SK-N-DZ (cell line): Measurements from ENCODE around the gene SLC5A9.
"Not testable (repeated sequence)": the region's sequence is repeated elsewhere in the genome, so short reads cannot be mapped to it uniquely, and the experiment has no call there.

Source experiments
- DNase-seq: peaks from one replicate; pipeline ENCODE4 v3.0.0-alpha.2; 2015; ENCODE audit warnings: low spot score

Gene SLC5A9

GRCh38 chr1:48213462-48213861 lies 9.1 kb upstream of the SLC5A9 start:
- DNase-seq = not testable (repeated sequence)

DNA sequence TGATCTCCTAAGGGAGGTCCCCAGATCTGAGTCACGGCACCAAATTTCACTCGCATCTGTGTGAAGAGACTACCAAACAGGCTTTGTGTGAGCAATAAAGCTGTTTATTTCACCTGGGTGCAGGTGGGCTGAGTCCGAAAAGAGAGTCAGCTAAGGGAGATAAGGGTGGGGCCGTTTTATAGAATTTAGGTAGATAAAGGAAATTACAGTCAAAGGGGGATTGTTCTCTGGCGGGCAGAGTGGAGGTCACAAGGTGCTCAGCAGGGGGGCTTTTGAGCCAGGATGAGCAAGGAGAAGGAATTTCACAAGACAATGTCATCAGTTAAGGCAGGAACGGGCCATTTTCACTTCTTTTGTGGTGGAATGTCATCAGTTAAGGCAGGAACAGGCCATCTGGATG lies 8.2 kb upstream of the SLC5A9 start:
- not testable (repeated sequence) for DNase-seq

- DNase-seq = no peak
Measured at GRCh38 chr1:48214820-48215219, 7.7 kb upstream of the SLC5A9 start.

DNA sequence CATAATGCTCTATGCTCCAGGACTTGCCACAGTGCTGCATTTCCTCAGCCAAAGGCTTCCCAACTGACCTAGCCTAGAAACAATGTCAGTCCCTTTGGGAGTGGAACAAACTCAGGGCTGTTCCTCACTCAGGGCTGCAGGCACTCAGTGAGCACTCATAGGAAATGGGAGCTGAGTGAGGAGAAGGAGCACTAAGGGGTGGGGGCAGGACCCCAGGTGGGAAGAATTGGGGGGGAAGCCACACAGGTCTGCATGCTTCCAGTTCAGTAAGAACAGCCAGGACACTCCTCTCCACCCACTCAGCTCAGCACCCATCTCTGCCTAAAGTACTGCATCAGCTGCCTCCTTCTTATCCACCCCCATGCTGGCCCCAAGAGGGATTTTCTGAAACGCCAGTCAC lies 7.3 kb upstream of the SLC5A9 start:
- no peak for DNase-seq

GRCh38 chr1:48215889-48216288 lies 6.6 kb upstream of the SLC5A9 start:
- DNase-seq = no peak

DNA sequence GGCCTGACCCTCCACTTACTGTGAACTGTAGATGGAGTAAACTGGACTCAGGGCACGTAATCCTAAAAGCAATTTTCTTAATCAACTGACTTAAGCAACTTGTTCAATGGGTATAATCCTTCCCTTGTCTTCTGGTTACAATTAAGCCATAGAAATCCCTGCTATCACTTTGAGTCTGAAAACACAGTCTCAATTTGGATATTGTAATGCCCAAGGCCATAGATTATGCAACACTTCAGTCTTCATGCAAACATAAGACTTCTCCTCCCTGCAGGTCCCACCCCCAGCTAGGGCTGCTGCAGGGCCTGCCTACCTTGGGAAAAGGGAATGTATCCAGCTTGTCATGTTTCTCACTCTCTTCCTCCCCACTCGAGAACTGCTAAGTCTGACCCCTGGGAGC lies 6.2 kb upstream of the SLC5A9 start:
- DNase-seq = no peak

DNA sequence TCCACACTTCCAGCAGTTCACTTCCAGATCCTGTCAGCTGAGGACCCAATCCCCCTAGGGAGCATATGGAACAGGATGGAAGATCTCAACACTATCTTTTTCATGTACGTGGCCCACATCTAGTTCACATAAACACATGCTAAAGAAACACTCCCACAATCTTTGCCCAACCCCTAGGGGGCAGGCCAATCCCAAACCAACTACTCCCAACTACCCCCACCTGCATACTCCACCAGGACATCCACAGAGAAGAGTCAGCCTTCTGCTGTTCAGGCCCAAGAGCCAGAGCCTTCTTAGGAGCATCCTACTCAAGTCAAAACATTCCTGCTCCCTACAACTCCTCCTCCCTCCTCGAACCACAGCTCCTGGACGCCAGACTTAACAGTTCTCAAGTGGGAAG lies 5.6 kb upstream of the SLC5A9 start:
- DNase-seq = no peak

- DNase-seq = no peak
Measured at GRCh38 chr1:48217856-48218255, 4.7 kb upstream of the SLC5A9 start.

- DNase-seq = no peak
Measured at GRCh38 chr1:48219803-48220202, 2.7 kb upstream of the SLC5A9 start.

DNA sequence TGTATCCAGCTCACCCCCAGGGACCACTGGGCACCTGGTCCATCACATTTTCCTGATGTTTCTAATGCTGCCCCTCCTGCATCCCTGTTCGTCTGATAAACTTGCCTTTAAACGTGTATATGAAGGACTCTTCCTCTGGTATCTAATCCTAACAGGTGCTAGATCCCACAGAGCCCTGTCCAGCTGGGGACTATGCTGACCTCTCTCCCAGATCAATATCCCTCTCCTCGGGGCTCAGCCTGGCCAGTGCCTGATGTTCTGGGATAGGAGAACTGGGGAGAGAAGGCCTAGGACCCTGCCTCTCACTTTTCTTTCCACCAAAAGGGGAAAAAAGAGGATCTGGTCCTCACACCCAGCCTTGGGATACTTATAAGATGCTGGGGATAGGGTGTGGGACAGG lies 1.4 kb upstream of the SLC5A9 start:
- DNase-seq = no peak

DNA sequence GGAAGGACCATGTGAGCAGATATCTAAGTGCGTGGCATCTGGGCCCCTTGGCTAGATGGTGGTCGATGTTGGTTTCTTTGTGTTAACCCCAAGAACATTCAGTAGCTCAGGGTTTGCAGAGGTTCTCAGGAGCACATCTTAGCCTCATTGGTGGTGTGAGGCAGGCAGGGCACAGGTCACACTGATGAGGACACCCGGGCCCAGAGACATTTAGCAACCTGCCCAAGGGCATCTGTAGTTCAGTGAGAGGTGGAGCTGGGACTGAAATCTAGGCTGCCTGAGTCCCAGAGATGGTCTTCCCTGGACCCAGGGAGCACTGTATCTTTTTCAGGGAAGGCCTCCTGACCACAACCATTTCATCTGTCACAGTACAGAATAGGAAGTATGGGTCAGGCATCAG lies 859 bp upstream of the SLC5A9 start:
- no peak for DNase-seq

GRCh38 chr1:48223366-48224240 lies 1.1 kb downstream of the SLC5A9 start:
- no peak for DNase-seq

- no peak for DNase-seq
Measured at GRCh38 chr1:48224791-48225190, 2.3 kb downstream of the SLC5A9 start.

DNA sequence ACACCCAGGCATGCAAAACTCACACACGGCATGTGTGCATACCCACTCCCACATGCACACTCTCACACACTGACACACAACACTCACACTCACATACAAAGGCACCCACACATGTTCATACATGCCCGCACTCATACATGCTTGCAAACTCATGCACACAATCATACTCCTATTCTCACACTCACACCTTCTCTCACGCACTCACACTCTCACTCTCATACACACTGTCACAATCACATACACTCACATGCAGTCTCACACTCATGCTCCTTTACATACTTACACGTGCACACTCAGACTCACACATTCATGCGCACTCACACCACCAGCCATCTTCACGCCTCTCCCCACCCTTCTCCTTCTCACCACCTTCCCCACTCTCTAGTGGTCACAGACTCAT lies 3.1 kb downstream of the SLC5A9 start:
- DNase-seq = no peak

- DNase-seq = no peak
Measured at GRCh38 chr1:48227165-48228013, 4.9 kb downstream of the SLC5A9 start.

DNA sequence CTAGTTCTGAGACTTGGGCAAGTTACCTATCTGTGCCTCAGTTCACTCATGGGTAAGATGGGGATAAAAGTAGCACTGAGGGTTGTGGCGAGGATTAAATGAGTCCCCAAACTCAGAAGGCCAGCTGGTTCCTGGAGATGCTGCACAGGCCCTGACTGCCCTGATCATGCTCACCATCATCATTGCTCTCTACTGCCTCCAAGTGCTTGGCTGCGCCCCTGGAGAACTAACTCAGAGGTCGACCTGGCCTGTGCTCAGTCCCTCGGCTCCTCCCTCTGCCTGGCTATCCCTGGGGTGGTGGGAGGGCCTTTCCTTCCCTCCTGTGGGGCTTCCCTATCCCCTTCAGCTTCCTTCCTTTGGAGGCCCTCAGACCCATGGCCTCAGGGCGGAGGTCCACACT lies 5.6 kb downstream of the SLC5A9 start:
- DNase-seq = peak; percentile 54

DNA sequence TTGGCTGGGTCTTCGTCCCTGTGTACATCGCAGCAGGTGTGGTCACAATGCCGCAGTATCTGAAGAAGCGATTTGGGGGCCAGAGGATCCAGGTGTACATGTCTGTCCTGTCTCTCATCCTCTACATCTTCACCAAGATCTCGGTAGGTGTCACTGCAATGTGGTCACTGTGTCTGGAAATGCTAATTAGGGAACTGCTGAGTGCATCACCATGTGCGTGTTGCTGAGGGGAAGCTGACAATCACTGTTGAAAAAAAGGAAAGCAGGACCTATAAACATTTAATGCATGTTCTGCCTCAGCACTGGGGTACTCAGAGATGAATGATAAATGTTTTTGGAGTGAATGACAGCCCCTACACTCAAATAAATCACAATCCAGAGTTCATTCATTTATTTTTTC lies 6.8 kb downstream of the SLC5A9 start:
- DNase-seq = peak; percentile 35

DNA sequence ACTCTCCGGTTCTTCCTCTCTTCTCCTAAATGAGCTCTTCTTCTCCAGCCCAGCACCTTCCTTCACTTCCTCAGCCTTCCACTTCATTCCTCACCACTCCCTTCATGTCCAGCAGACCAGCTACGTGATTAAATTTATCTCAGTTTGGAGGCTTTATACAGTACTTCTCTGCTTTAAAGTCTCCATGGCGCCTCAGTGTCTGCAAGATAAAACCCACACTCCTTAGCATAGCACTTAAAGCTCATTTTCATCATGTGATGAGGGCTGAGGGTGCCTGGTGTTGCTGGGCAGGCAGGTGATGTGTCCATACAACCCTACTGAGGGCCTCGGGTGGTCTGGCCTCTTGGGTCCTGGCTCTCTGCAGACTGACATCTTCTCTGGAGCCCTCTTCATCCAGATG lies 7.7 kb downstream of the SLC5A9 start:
- peak; percentile 57 for DNase-seq

DNA sequence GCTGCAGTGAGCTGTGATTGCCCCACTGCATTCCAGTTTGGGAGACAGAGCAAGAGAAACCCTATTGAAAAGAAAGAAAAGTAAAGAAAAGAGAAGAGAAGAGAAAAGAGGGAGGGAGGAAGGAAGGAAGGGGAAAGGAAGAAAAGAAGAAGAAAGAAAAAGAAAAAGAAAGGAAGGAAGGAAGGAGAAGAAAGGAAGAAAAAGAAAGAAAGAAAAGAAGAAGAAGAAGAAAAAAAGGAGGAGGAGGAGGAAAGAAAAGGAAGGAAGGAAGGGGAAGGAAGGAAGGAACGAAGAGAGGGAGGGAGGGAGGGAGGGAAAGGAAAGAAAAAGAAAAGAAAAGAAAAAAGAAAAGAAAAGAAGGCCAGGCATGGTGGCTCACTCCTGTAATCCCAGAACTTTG lies 10.2 kb downstream of the SLC5A9 start:
- no peak for DNase-seq

GRCh38 chr1:48233666-48234485 lies 11.4 kb downstream of the SLC5A9 start:
- no peak for DNase-seq

GRCh38 chr1:48235652-48236051 lies 13.1 kb downstream of the SLC5A9 start:
- DNase-seq = no peak
